ENCODE results near the gene S100A10.

The S100A10 gene

GRCh38 chr1:151967091-151967490 lies 26.6 kb downstream of the S100A10 start:
- no peak for DNase-seq (ENCODE audit: low read depth)
- no peak overlapping the region for H3K4me3 ChIP-seq (ENCODE audit: low read depth, low read length)
- TF ChIP-seq CTCF (conservative IDR thresholded peaks at IDR 0.05; ENCODE audit: low read depth, low read length), result no peak

- H3K4me3 ChIP-seq (ENCODE audit: low read depth, low read length), result no peak overlapping the region
- no peak for TF ChIP-seq CTCF (conservative IDR thresholded peaks at IDR 0.05; ENCODE audit: low read depth, low read length)
- DNase-seq (ENCODE audit: low read depth), result no peak
These were observed 27.6 kb downstream of the S100A10 start for GRCh38 chr1:151966061-151966460.

GRCh38 chr1:151964510-151964909 lies 29.1 kb downstream of the S100A10 start:
- H3K4me3 ChIP-seq (ENCODE audit: low read depth, low read length), result no peak overlapping the region
- no peak for TF ChIP-seq CTCF (conservative IDR thresholded peaks at IDR 0.05; ENCODE audit: low read depth, low read length)
- no peak for DNase-seq (ENCODE audit: low read depth)

- no peak for DNase-seq (ENCODE audit: low read depth)
- no peak for TF ChIP-seq CTCF (conservative IDR thresholded peaks at IDR 0.05; ENCODE audit: low read depth, low read length)
- no peak overlapping the region for H3K4me3 ChIP-seq (ENCODE audit: low read depth, low read length)
These were observed 30.4 kb downstream of the S100A10 start for GRCh38 chr1:151963288-151963687.

GRCh38 chr1:151961833-151962232 lies 31.8 kb downstream of the S100A10 start:
- TF ChIP-seq CTCF (conservative IDR thresholded peaks at IDR 0.05; ENCODE audit: low read depth, low read length), result peak; percentile 45
- no peak for DNase-seq (ENCODE audit: low read depth)
- no peak overlapping the region for H3K4me3 ChIP-seq (ENCODE audit: low read depth, low read length)

GRCh38 chr1:151960780-151961513 lies 32.7 kb downstream of the S100A10 start:
- H3K4me3 ChIP-seq (ENCODE audit: low read depth, low read length), result no peak overlapping the region
- no peak for DNase-seq (ENCODE audit: low read depth)
- no peak for TF ChIP-seq CTCF (conservative IDR thresholded peaks at IDR 0.05; ENCODE audit: low read depth, low read length)

- TF ChIP-seq CTCF (conservative IDR thresholded peaks at IDR 0.05; ENCODE audit: low read depth, low read length), result no peak
- no peak for DNase-seq (ENCODE audit: low read depth)
- H3K4me3 ChIP-seq (ENCODE audit: low read depth, low read length), result no peak overlapping the region
These were observed 34.7 kb downstream of the S100A10 start for GRCh38 chr1:151958959-151959358.

Data from choroid plexus epithelial cell (primary cell).